Measurements from ENCODE around the gene TMEM184A.

Gene TMEM184A

GRCh38 chr7:1567049-1567771 lies 11.2 kb upstream of the TMEM184A start:
- DNase-seq (ENCODE audit: low read depth): no peak

- no peak for DNase-seq (ENCODE audit: low read depth)
Observed at GRCh38 chr7:1566687-1567048, 10.7 kb upstream of the TMEM184A start.

- DNase-seq (ENCODE audit: low read depth): no peak
Observed at GRCh38 chr7:1564603-1565022, 8.6 kb upstream of the TMEM184A start.

GRCh38 chr7:1563981-1564602 lies 8.1 kb upstream of the TMEM184A start:
- DNase-seq (ENCODE audit: low read depth): no peak

GRCh38 chr7:1562597-1563051 lies 6.6 kb upstream of the TMEM184A start:
- no peak for DNase-seq (ENCODE audit: low read depth)

- no peak for DNase-seq (ENCODE audit: low read depth)
Observed at GRCh38 chr7:1562116-1562515, 6.1 kb upstream of the TMEM184A start.

GRCh38 chr7:1561036-1561940 lies 5.3 kb upstream of the TMEM184A start:
- no peak for DNase-seq (ENCODE audit: low read depth)

GRCh38 chr7:1560620-1561031 lies 4.6 kb upstream of the TMEM184A start:
- DNase-seq (ENCODE audit: low read depth): no peak

GRCh38 chr7:1559626-1560590 lies 3.9 kb upstream of the TMEM184A start:
- no peak for DNase-seq (ENCODE audit: low read depth)

GRCh38 chr7:1558841-1559625 lies 3.0 kb upstream of the TMEM184A start:
- no peak for DNase-seq (ENCODE audit: low read depth)

- DNase-seq (ENCODE audit: low read depth): no peak
Observed at GRCh38 chr7:1558181-1558811, 2.3 kb upstream of the TMEM184A start.

- no peak for DNase-seq (ENCODE audit: low read depth)
Observed at GRCh38 chr7:1557771-1558170, 1.8 kb upstream of the TMEM184A start.

GRCh38 chr7:1557006-1557405 lies 1.0 kb upstream of the TMEM184A start:
- no peak for DNase-seq (ENCODE audit: low read depth)

GRCh38 chr7:1555046-1555812 lies 776 bp downstream of the TMEM184A start:
- no peak for DNase-seq (ENCODE audit: low read depth)

- no peak for DNase-seq (ENCODE audit: low read depth)
Observed at GRCh38 chr7:1554333-1555045, 1.5 kb downstream of the TMEM184A start.

- DNase-seq (ENCODE audit: low read depth): no peak
Observed at GRCh38 chr7:1553512-1554210, 2.3 kb downstream of the TMEM184A start.

GRCh38 chr7:1552200-1552599 lies 3.8 kb downstream of the TMEM184A start:
- no peak for DNase-seq (ENCODE audit: low read depth)

- DNase-seq (ENCODE audit: low read depth): no peak
Observed at GRCh38 chr7:1550846-1551155, 5.2 kb downstream of the TMEM184A start.

Data from non-pigmented ciliary epithelial cell (primary cell).